Thoracic aorta (tissue), 2 donors: ENCODE measurements around the gene SLC5A10. TPM values are rescaled to one million over a fixed set of nuclear protein-coding genes. Genes with fewer than 3 reads are reported as not detected.

Experiments used
- ATAC-seq: fragments of 150-250 bp; one replicate; pipeline ENCODE4 v1.8.0; 2017; ENCODE audit warnings: low read depth; ENCODE audit not compliant: insufficient number of reproducible peaks, low FRiP score
- DNase-seq: peaks from one replicate; pipeline ENCODE4 v3.0.0-alpha.2; 2020; ENCODE audit warnings: low spot score
- H3K27ac ChIP-seq, 2 donors: fragments of 200-600 bp; sonication (generic); 1 replicate in 1 of 2; 2 replicates in 1 of 2; pipeline ENCODE4 v1.5.1; 2016; ENCODE audit warnings: mild to moderate bottlenecking in 2 of 2, moderate library complexity in 2 of 2
- H3K27me3 ChIP-seq: fragments of 200-600 bp; sonication (generic); replicated peaks from 2 replicates; pipeline ENCODE4 v1.6.0; 2016; ENCODE audit warnings: mild to moderate bottlenecking; ENCODE audit not compliant: insufficient read depth
- H3K36me3 ChIP-seq: fragments of 200-600 bp; sonication (generic); one replicate; pipeline ENCODE4 v1.5.1; 2016
- H3K4me1 ChIP-seq, 2 donors: fragments of 200-600 bp; sonication (generic); 1 replicate in 1 of 2; 2 replicates in 1 of 2; pipeline versions ENCODE4 v1.5.1 to v1.6.0; 2016; ENCODE audit warnings: low read depth in 2 of 2, mild to moderate bottlenecking in 1 of 2; ENCODE audit not compliant: control insufficient read depth in 1 of 2
- H3K4me3 ChIP-seq: fragments of 200-600 bp; sonication (generic); 2 replicates; pipeline ENCODE4 v1.5.1; 2016; ENCODE audit warnings: mild to moderate bottlenecking
- H3K9me3 ChIP-seq: fragments of 200-600 bp; sonication (generic); 2 replicates; pipeline ENCODE4 v1.5.1; 2016
- total RNA-seq, 2 donors: library from RNA; depleted of rRNA; stranded (reverse); fragments of >200 nt; gene quantifications; one replicate each; pipeline versions ENCODE4 v1.1.0 to v1.2.3, GENCODE V29; 2016
- TF ChIP-seq, protein P1 (sequence below): fragments of 200-600 bp; sonication (generic); IDR thresholded peaks from one replicate; pipeline ENCODE4 v1.5.1; 2019; ENCODE audit warnings: antibody characterized with exemption

SLC5A10 gene
- total RNA-seq, 2 donors from 2014 or later: not detected

DNA sequence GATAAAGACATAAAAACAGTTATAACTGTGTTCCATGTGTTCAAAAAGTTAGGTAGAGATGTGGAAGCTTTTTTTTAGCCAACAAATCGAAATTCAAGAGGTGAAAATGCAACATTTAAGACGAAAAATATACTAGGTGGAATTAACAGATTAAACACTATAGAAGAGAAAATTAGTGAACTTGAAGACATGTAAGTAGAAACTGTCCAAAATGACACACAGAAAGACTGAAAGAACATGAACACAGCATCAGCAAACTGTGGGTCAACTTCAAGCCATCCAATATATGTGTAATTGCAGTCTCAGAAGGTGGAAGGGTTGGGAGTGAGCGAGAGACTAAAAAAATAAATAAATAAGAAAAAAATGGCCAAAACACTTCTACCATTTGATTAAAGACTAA lies 43.3 kb downstream of the SLC5A10 start:
- ATAC-seq: no peak
- TF ChIP-seq, protein P1, sequence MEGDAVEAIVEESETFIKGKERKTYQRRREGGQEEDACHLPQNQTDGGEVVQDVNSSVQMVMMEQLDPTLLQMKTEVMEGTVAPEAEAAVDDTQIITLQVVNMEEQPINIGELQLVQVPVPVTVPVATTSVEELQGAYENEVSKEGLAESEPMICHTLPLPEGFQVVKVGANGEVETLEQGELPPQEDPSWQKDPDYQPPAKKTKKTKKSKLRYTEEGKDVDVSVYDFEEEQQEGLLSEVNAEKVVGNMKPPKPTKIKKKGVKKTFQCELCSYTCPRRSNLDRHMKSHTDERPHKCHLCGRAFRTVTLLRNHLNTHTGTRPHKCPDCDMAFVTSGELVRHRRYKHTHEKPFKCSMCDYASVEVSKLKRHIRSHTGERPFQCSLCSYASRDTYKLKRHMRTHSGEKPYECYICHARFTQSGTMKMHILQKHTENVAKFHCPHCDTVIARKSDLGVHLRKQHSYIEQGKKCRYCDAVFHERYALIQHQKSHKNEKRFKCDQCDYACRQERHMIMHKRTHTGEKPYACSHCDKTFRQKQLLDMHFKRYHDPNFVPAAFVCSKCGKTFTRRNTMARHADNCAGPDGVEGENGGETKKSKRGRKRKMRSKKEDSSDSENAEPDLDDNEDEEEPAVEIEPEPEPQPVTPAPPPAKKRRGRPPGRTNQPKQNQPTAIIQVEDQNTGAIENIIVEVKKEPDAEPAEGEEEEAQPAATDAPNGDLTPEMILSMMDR: no peak

DNA sequence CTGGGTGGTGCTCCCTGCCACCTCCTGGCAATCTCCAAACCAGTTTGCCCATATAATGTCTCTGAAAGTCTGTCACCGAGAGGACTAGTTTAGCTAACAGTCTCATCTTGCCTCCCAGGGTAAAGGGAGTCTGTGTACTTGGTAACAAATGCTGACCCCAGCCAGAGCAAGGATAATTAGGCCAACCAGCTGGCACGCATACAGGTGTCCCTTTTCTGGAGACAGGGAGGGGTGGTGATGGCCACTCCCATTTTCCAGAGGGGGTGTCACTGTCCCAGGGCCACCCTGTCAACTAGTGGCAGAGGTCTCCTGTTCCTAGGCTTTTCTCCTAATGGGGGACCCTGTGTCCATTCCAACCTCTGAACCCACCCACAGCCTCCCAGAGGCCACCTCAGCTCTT lies 44.5 kb downstream of the SLC5A10 start:
- ATAC-seq: no peak
- peaks cover 9% of the 10 kb centered on the region for H3K9me3 ChIP-seq
- TF ChIP-seq, protein P1: no peak
- H3K27me3 ChIP-seq: no peaks in the 10 kb centered on the region
- no peaks in the 10 kb centered on the region for H3K36me3 ChIP-seq
- no peaks in the 10 kb centered on the region for H3K4me1 ChIP-seq
- H3K27ac ChIP-seq: no peak overlapping the region
- no peak overlapping the region for H3K4me3 ChIP-seq
- no peak for DNase-seq

More for the DNA sequence above, 43.3 kb downstream of the SLC5A10 start:
- no peak overlapping the region for H3K27ac ChIP-seq
- no peak for DNase-seq
- H3K36me3 ChIP-seq: no peaks in the 10 kb centered on the region
- no peaks in the 10 kb centered on the region for H3K4me1 ChIP-seq
- H3K9me3 ChIP-seq: peaks cover 9% of the 10 kb centered on the region
- H3K27me3 ChIP-seq: no peaks in the 10 kb centered on the region
- H3K4me3 ChIP-seq: no peak overlapping the region

DNA sequence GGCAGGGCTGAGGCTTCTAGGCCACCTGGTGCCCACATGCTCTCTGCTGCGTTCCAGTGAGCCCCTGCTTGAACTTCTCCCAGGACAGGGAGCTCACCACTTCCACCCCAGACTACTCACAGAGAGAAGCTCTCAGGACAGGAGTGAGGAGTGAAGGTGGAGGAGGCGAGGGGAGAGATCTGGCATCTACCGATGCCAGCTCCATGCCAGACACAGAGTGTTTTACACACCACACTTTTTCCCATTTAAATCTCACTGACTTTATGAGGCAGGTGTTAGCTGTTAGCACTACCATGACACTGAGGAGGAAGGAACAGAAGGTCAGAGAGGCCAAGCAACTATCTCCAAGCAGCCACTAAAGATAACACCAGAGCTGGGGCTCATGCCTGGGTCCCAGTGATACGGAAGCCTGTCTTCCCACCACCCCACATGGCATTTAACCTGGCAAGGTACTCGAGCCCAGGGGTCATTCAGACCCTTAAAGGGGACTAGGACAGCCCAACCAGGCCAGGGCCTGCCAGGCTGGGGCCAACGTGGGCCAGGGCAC lies 45.8 kb downstream of the SLC5A10 start:
- H3K27ac ChIP-seq: no peak overlapping the region
- H3K4me3 ChIP-seq: no peak overlapping the region
- DNase-seq (no peak), ATAC-seq (no peak)
- H3K27me3 ChIP-seq: no peaks in the 10 kb centered on the region
- peaks cover 9% of the 10 kb centered on the region for H3K9me3 ChIP-seq
- no peaks in the 10 kb centered on the region for H3K36me3 ChIP-seq
- TF ChIP-seq, protein P1: no peak
- peaks cover 3 to 10% of the 10 kb centered on the region in 2 donors for H3K4me1 ChIP-seq

DNA sequence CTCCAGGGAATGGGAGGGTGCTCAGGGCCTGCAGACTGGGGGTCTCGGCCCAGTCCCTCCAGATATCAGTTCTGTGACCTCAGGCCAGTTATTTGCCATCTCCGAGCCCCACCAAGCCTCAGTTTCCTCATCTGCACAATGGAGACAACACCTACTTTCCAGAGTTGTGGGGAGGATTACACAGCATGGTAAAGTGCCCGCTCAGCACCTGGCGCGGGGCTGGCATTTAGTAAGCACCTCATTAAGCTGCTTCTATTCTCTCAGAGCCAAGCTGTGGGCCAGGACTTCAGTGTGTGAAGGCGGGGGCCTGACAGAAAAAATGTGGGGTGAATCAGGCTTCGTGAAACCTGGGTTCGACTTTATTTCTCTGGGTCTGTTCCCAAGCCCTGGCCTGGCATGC lies 47.4 kb downstream of the SLC5A10 start:
- TF ChIP-seq, protein P1: no peak
- no peak for ATAC-seq

DNA sequence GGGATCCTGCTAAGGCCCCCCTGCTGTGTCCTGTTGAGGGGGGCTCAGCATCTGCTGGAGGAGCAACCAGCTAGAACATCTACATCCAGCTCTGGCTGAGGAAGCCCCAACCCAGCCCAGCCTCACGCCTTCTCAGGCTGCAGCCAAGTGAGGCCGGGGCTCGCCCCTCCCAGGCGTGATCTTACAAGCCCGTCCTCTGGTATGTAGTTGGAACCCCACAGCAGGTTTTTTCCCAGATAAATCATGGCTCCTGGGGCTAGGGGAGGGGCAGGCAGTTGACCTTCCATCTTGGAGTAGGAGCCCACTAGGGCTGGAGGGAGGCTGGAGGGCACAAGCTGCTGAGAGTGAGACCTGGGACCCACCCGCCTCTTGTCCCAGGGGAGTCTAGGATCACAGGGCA lies 47.9 kb downstream of the SLC5A10 start:
- TF ChIP-seq, protein P1: no peak
- H3K4me3 ChIP-seq: no peak overlapping the region
- no peak for DNase-seq
- no peak for ATAC-seq
- H3K36me3 ChIP-seq: no peaks in the 10 kb centered on the region
- H3K27ac ChIP-seq: no peak overlapping the region
- H3K27me3 ChIP-seq: no peaks in the 10 kb centered on the region
- peaks cover 9% of the 10 kb centered on the region for H3K9me3 ChIP-seq
- peaks cover 7 to 23% of the 10 kb centered on the region in 2 donors for H3K4me1 ChIP-seq

More for the DNA sequence above, 47.4 kb downstream of the SLC5A10 start:
- Histone ChIP-seq H3K27me3 (no peaks in the 10 kb centered on the region), H3K9me3 (peaks cover 9% of the 10 kb centered on the region), H3K27ac (no peak overlapping the region), H3K4me3 (no peak overlapping the region), H3K36me3 (no peaks in the 10 kb centered on the region), H3K4me1 (peaks cover 7 to 21% of the 10 kb centered on the region in 2 donors)
- no peak for DNase-seq
